K562 (cell line): ENCODE data around the gene TMEM95. TPM values are rescaled to one million over a fixed set of nuclear protein-coding genes. Genes with fewer than 3 reads are reported as not detected.
A peak's percentile ranks its signal among the peaks of the same experiment; 100 is the strongest.

Experiments used
- ATAC-seq: fragments of 200-7000 bp; cut with Tn5 transposase; 3 replicates; pipeline ENCODE4 v1.9.1; 2020; ENCODE audit warnings: moderate library complexity
- BruUV-seq: library from RNA; stranded (reverse); fragments of 400-500 nt; replicated peaks from 2 replicates; lab custom pipeline; 2021; lab: Mats Ljungman, UMichigan
- CTCF ChIA-PET: fragments of 300-600 bp; formaldehyde crosslinking; extraction: SDS; loops from one replicate; lab custom pipeline; 2021; ENCODE audit warnings: low intra/inter-chr PET ratio; lab: Yijun Ruan, JAX
- POLR2A ChIA-PET: fragments of 300-600, 350-650 bp; sonication (Branson Sonifier 250); formaldehyde crosslinking; extraction: SDS; loops from one replicate; lab custom pipeline; 2021; ENCODE audit warnings: antibody characterized with exemption, inconsistent platforms; lab: Yijun Ruan, JAX
- DNase-seq, 4 experiments: peaks; one replicate each; pipeline versions ENCODE4 v3.0.0 to v3.0.0-alpha.2; 2011 to 2018; ENCODE audit warnings: low spot score in 3 of 4, mixed read lengths in 3 of 4; ENCODE audit errors: extremely low read depth in 1 of 4
- FAIRE-seq: peaks from 2 replicates; lab custom pipeline; 2011; peaks lifted over from hg19 to GRCh38; lab: Jason Lieb, UNC
- H2AFZ ChIP-seq: 2 replicates; pipeline ENCODE4 v1.6.0; 2011; ENCODE audit warnings: low read depth, low read length, control low read depth, inconsistent platforms
- H3K27ac ChIP-seq: fragments of 200-600 bp; 3 replicates; pipeline ENCODE4 v1.8.0; 2011; ENCODE audit warnings: low read depth, mild to moderate bottlenecking, control low read depth, inconsistent platforms, low read length, moderate library complexity, mixed read lengths; ENCODE audit errors: extremely low read depth
- H3K27me3 ChIP-seq, 2 experiments: fragments of 300-600 bp in 1 of 2; 2 replicates in 1 of 2; 3 replicates in 1 of 2; pipeline versions ENCODE4 v1.6.0 to v1.8.0; 2011; ENCODE audit warnings: inconsistent platforms in 2 of 2, low read length in 2 of 2, mild to moderate bottlenecking in 1 of 2, mixed read lengths in 1 of 2, moderate library complexity in 1 of 2; ENCODE audit not compliant: control insufficient read depth in 2 of 2, insufficient read depth in 2 of 2
- H3K36me3 ChIP-seq: fragments of 300-600 bp; 3 replicates; pipeline ENCODE4 v1.8.0; 2011; ENCODE audit warnings: mild to moderate bottlenecking, low read length, inconsistent platforms; ENCODE audit not compliant: control insufficient read depth, insufficient read depth
- H3K4me1 ChIP-seq, 2 experiments: fragments of 200-600 bp in 1 of 2; replicated peaks in 1 of 2; 2 replicates in 1 of 2; 3 replicates in 1 of 2; pipeline versions ENCODE4 v1.5.1 to v1.8.0; 2011; ENCODE audit warnings: inconsistent platforms in 2 of 2, low read length in 2 of 2, mild to moderate bottlenecking in 1 of 2, mixed read lengths in 1 of 2, moderate library complexity in 1 of 2; ENCODE audit not compliant: control insufficient read depth in 2 of 2, insufficient read depth in 2 of 2
- H3K4me2 ChIP-seq: 2 replicates; pipeline ENCODE4 v1.6.1; 2011; ENCODE audit warnings: low read length, control low read depth, inconsistent platforms, mixed read lengths; ENCODE audit not compliant: insufficient read depth
- H3K4me3 ChIP-seq: fragments of 200-600 bp; sonication (generic), shearing (Covaris generic); 2 replicates; pipeline ENCODE4 v1.5.1; 2016; ENCODE audit warnings: control low read depth, inconsistent platforms
- H3K79me2 ChIP-seq: fragments of 200-600 bp; 3 replicates; pipeline ENCODE4 v1.8.0; 2011; ENCODE audit warnings: low read length, inconsistent platforms; ENCODE audit not compliant: control insufficient read depth, insufficient read depth
- H3K9ac ChIP-seq, 2 experiments: 2 replicates each; pipeline versions ENCODE4 v1.6.0 to v1.6.1; 2011; ENCODE audit warnings: low read depth in 2 of 2, low read length in 2 of 2, control low read depth in 1 of 2, inconsistent platforms in 1 of 2, mild to moderate bottlenecking in 1 of 2, mixed read lengths in 1 of 2; ENCODE audit not compliant: insufficient read depth in 1 of 2
- H3K9me1 ChIP-seq: one replicate; pipeline ENCODE4 v1.6.0; 2011; ENCODE audit warnings: inconsistent platforms, mild to moderate bottlenecking, low read length, moderate library complexity; ENCODE audit not compliant: control insufficient read depth, insufficient read depth
- H3K9me3 ChIP-seq: replicated peaks from 2 replicates; pipeline ENCODE4 v1.5.1; 2011; ENCODE audit warnings: low read depth, low read length, inconsistent platforms; ENCODE audit not compliant: control insufficient read depth, insufficient read depth
- H4K20me1 ChIP-seq: replicated peaks from 2 replicates; pipeline ENCODE4 v1.6.1; 2011; ENCODE audit warnings: low read length, inconsistent platforms, mixed read lengths; ENCODE audit not compliant: control insufficient read depth, insufficient read depth
- DACH1 ChIP-seq: fragments of 450-650 bp; IDR thresholded peaks from 2 replicates; pipeline ENCODE4 v1.6.1; 2018; ENCODE audit not compliant: partially characterized antibody
- FOXK2 ChIP-seq, 2 experiments: fragments of 450-650 bp; IDR thresholded peaks in 1 of 2; conservative IDR thresholded peaks in 1 of 2; 2 replicates each; pipeline ENCODE4 v1.6.1; 2016; ENCODE audit warnings: low read depth in 2 of 2, mild to moderate bottlenecking in 1 of 2
- MTF1 ChIP-seq: fragments of 250-450 bp; sonication (Bioruptor Pico); IDR thresholded peaks from 2 replicates; pipeline ENCODE4 v1.9.0; 2021; ENCODE audit warnings: moderate library complexity, mild to moderate bottlenecking, inconsistent platforms, borderline replicate concordance
- MYNN ChIP-seq, 2 experiments: sonication (generic); formaldehyde crosslinking in 1 of 2; IDR thresholded peaks; 2 replicates each; pipeline versions ENCODE4 v1.5.0 to v1.6.1; 2016 to 2020; ENCODE audit warnings: antibody characterized with exemption in 1 of 2, missing genetic modification reagents in 1 of 2
- RBM15 ChIP-seq: fragments of 200-400 bp; formaldehyde crosslinking; IDR thresholded peaks from 2 replicates; pipeline ENCODE4 v1.6.1; 2018; ENCODE audit warnings: mild to moderate bottlenecking, low read length, moderate library complexity; ENCODE audit not compliant: insufficient read depth
- SMARCE1 ChIP-seq: fragments of 450-650 bp; IDR thresholded peaks from 2 replicates; pipeline ENCODE4 v1.7.1; 2016; ENCODE audit warnings: mild to moderate bottlenecking
- ZNF347 ChIP-seq: fragments of 450-650 bp; formaldehyde crosslinking; IDR thresholded peaks from 2 replicates; pipeline ENCODE4 v1.4.0; 2020; ENCODE audit warnings: low read depth, mild to moderate bottlenecking, moderate library complexity
- ZNF780A ChIP-seq: fragments of 250-450 bp; sonication (Bioruptor Pico); IDR thresholded peaks from 2 replicates; pipeline ENCODE4 v1.5.0; 2021; ENCODE audit warnings: mild to moderate bottlenecking
- WGBS: fragments of 100-300 bp; shearing (Covaris generic); methylation state at CpG from one replicate; pipeline ENCODE4 v1.1.6; 2016; ENCODE audit warnings: low coverage, mixed read lengths; ENCODE audit not compliant: insufficient coverage; ENCODE audit errors: missing lambda C conversion rate; 5-methylcytosine and 5-hydroxymethylcytosine counted together
- in situ Hi-C: fragments of 300-500 bp; cut with MboI; formaldehyde crosslinking; loops from 4 replicates; pipeline ENCODE4 v1.15.0; 2018; ENCODE audit warnings: inconsistent platforms, mixed read lengths
- intact Hi-C: fragments of 100-400 bp; cut with micrococcal nuclease; formaldehyde crosslinking; loops from 2 replicates; pipeline ENCODE4 v1.14.2; 2022
- polyA plus RNA-seq, 8 experiments: library from polyadenylated mRNA; depleted of rRNA in 4 of 8; stranded (reverse) in 5 of 8; unstranded in 3 of 8; fragments of >200 nt; fragmentation: Nextera tagmentation in 2 of 8; fragmentation: Illumina TruSeq in 1 of 8; extraction: Ambion mirVana in 2 of 8; extraction: Trizol in 1 of 8; gene quantifications; 2 replicates each; pipeline versions ENCODE4 v1.2.1 to v1.2.3, GENCODE V29; 2011 to 2014; ENCODE audit warnings: inconsistent platforms in 1 of 8, missing spikeins in 1 of 8
- total RNA-seq, 7 experiments: library from RNA; depleted of rRNA in 6 of 7; stranded (reverse); fragments of >200 nt in 6 of 7; fragmentation: Illumina TruSeq in 2 of 7; extraction: Trizol in 2 of 7; gene quantifications; 2 replicates each; pipeline versions ENCODE4 v1.2.1 to v1.2.3, GENCODE V29; 2011 to 2021; ENCODE audit warnings: low replicate concordance in 1 of 7
- TF ChIP-seq, protein P1 (sequence below): fragments of 200-800 bp; sonication (Bioruptor generic); IDR thresholded peaks from 2 replicates; pipeline ENCODE4 v1.6.1; 2017; ENCODE audit warnings: missing genetic modification characterization, missing compliant biosample characterization
- TF ChIP-seq, protein P2 (sequence below): fragments of 200-600 bp; sonication (generic); IDR thresholded peaks from one replicate; pipeline ENCODE4 v1.6.1; 2012; ENCODE audit warnings: mild to moderate bottlenecking, low read depth, low read length, inconsistent platforms

The TMEM95 gene
- total and polyA plus RNA-seq, 9 of the 15 experiments (the other 6 are each of a cell fraction or from before 2014, with no cell fraction given) = not detected

DNA sequence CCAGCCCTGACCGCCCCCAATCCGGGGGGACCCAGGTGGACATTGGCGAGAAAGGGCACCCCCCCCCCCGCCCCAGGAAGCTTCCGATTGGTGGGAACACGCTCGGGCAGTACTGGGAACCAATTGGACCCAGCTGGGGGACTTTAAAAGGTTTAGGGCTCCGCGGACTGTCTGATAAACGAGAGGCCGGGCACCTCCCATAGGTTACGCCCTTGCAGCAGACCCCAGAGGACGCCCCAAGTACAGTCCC is 48.7 kb downstream of the TMEM95 start:
- Histone ChIP-seq H3K79me2 (peaks cover 8% of the 10 kb centered on the region; the same call in 2 of the 3 replicates), H3K4me1 (peaks cover 11 to 25% of the 10 kb centered on the region in 2 experiments; a peak in 3 of 5 replicates), H3K9me3 (no peaks in the 10 kb centered on the region), H3K9me1 (no peaks in the 10 kb centered on the region), H4K20me1 (no peaks in the 10 kb centered on the region), H3K27me3 (no peaks in the 10 kb centered on the region), H3K9ac (peak overlapping the region; percentile 75 to 85), H3K4me3 (peak overlapping the region; percentile 68), H2AFZ (peak overlapping the region; percentile 90), H3K4me2 (peak overlapping the region; percentile 79), H3K27ac (peak overlapping the region; percentile 69), H3K36me3 (peaks cover 3% of the 10 kb centered on the region; the same call in 1 of the 3 replicates)
- no TSS peak for BruUV-seq
- FAIRE-seq (no peak), ATAC-seq (peak; percentile 68), DNase-seq (peak in 1 of 4 experiments; percentile 82)
- CTCF ChIA-PET = no interaction called here
- POLR2A ChIA-PET = interaction anchor here (0.6 to 1.8 kb wide), 10 partner anchors 11 to 195 kb away, joined by 3 to 23 read pairs (median 4); partner anchors contain the start of genes POLR2A and ZBTB4
- in situ Hi-C loops (no loop called here), intact Hi-C loops (loop anchor here (5.0 kb wide), 2 partner anchors 34 to 79 kb away; partner anchors contain the start of genes FGF11, POLR2A, SLC35G6 and TMEM102)
- WGBS = 0% methylated on average over 10 of the region's 13 CpGs
- TF ChIP-seq, protein P1, sequence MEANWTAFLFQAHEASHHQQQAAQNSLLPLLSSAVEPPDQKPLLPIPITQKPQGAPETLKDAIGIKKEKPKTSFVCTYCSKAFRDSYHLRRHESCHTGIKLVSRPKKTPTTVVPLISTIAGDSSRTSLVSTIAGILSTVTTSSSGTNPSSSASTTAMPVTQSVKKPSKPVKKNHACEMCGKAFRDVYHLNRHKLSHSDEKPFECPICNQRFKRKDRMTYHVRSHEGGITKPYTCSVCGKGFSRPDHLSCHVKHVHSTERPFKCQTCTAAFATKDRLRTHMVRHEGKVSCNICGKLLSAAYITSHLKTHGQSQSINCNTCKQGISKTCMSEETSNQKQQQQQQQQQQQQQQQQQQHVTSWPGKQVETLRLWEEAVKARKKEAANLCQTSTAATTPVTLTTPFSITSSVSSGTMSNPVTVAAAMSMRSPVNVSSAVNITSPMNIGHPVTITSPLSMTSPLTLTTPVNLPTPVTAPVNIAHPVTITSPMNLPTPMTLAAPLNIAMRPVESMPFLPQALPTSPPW (CRISPR knock-in tag) = peak; percentile 64
- TF ChIP-seq ZNF780A (CRISPR knock-in tag) (no peak), MYNN (IDR thresholded peaks at IDR 0.05) (no peak), MYNN (CRISPR knock-in tag; IDR thresholded peaks at IDR 0.05) (no peak), SMARCE1 (no peak), ZNF347 (CRISPR knock-in tag) (no peak), FOXK2 (conservative IDR thresholded peaks at IDR 0.05 in 1 of 2, IDR thresholded peaks at IDR 0.05 in 1 of 2; ENCODE audit: low read depth in 2 of 2) (no peak), RBM15 (no peak), DACH1 (peak; percentile 25), MTF1 (CRISPR knock-in tag) (no peak)
- TF ChIP-seq, protein P2, sequence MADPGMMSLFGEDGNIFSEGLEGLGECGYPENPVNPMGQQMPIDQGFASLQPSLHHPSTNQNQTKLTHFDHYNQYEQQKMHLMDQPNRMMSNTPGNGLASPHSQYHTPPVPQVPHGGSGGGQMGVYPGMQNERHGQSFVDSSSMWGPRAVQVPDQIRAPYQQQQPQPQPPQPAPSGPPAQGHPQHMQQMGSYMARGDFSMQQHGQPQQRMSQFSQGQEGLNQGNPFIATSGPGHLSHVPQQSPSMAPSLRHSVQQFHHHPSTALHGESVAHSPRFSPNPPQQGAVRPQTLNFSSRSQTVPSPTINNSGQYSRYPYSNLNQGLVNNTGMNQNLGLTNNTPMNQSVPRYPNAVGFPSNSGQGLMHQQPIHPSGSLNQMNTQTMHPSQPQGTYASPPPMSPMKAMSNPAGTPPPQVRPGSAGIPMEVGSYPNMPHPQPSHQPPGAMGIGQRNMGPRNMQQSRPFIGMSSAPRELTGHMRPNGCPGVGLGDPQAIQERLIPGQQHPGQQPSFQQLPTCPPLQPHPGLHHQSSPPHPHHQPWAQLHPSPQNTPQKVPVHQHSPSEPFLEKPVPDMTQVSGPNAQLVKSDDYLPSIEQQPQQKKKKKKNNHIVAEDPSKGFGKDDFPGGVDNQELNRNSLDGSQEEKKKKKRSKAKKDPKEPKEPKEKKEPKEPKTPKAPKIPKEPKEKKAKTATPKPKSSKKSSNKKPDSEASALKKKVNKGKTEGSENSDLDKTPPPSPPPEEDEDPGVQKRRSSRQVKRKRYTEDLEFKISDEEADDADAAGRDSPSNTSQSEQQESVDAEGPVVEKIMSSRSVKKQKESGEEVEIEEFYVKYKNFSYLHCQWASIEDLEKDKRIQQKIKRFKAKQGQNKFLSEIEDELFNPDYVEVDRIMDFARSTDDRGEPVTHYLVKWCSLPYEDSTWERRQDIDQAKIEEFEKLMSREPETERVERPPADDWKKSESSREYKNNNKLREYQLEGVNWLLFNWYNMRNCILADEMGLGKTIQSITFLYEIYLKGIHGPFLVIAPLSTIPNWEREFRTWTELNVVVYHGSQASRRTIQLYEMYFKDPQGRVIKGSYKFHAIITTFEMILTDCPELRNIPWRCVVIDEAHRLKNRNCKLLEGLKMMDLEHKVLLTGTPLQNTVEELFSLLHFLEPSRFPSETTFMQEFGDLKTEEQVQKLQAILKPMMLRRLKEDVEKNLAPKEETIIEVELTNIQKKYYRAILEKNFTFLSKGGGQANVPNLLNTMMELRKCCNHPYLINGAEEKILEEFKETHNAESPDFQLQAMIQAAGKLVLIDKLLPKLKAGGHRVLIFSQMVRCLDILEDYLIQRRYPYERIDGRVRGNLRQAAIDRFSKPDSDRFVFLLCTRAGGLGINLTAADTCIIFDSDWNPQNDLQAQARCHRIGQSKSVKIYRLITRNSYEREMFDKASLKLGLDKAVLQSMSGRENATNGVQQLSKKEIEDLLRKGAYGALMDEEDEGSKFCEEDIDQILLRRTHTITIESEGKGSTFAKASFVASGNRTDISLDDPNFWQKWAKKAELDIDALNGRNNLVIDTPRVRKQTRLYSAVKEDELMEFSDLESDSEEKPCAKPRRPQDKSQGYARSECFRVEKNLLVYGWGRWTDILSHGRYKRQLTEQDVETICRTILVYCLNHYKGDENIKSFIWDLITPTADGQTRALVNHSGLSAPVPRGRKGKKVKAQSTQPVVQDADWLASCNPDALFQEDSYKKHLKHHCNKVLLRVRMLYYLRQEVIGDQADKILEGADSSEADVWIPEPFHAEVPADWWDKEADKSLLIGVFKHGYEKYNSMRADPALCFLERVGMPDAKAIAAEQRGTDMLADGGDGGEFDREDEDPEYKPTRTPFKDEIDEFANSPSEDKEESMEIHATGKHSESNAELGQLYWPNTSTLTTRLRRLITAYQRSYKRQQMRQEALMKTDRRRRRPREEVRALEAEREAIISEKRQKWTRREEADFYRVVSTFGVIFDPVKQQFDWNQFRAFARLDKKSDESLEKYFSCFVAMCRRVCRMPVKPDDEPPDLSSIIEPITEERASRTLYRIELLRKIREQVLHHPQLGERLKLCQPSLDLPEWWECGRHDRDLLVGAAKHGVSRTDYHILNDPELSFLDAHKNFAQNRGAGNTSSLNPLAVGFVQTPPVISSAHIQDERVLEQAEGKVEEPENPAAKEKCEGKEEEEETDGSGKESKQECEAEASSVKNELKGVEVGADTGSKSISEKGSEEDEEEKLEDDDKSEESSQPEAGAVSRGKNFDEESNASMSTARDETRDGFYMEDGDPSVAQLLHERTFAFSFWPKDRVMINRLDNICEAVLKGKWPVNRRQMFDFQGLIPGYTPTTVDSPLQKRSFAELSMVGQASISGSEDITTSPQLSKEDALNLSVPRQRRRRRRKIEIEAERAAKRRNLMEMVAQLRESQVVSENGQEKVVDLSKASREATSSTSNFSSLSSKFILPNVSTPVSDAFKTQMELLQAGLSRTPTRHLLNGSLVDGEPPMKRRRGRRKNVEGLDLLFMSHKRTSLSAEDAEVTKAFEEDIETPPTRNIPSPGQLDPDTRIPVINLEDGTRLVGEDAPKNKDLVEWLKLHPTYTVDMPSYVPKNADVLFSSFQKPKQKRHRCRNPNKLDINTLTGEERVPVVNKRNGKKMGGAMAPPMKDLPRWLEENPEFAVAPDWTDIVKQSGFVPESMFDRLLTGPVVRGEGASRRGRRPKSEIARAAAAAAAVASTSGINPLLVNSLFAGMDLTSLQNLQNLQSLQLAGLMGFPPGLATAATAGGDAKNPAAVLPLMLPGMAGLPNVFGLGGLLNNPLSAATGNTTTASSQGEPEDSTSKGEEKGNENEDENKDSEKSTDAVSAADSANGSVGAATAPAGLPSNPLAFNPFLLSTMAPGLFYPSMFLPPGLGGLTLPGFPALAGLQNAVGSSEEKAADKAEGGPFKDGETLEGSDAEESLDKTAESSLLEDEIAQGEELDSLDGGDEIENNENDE = no peak
